HEK293 (cell line): ENCODE measurements around the gene PITPNC1.
A peak's percentile ranks its signal among the peaks of the same experiment; 100 is the strongest.
"Not testable (repeated sequence)": the region's sequence is repeated elsewhere in the genome, so short reads cannot be mapped to it uniquely, and the experiment has no call there.

ENCODE experiments used
- CTCF ChIA-PET: fragments of 350-600 bp; formaldehyde crosslinking; extraction: SDS; loops from one replicate; lab custom pipeline; 2021; ENCODE audit warnings: antibody characterized with exemption; lab: Yijun Ruan, JAX
- POLR2A ChIA-PET: fragments of 300-600 bp; formaldehyde crosslinking; extraction: SDS; loops from one replicate; lab custom pipeline; 2020; ENCODE audit warnings: antibody characterized with exemption, inconsistent platforms; lab: Yijun Ruan, JAX
- H3K27ac ChIP-seq: fragments of 200-500 bp; sonication (Bioruptor generic); 2 replicates; pipeline ENCODE4 v1.5.1; 2014; ENCODE audit warnings: low read depth, low read length, control low read depth, inconsistent platforms; ENCODE audit errors: extremely low read depth
- H3K36me3 ChIP-seq, 2 experiments: fragments of 200-500 bp in 1 of 2; sonication (Bioruptor generic) in 1 of 2; 1 replicate in 1 of 2; 2 replicates in 1 of 2; pipeline ENCODE4 v1.5.1; 2014 to 2017; ENCODE audit warnings: inconsistent platforms in 2 of 2, low read length in 2 of 2; ENCODE audit not compliant: control insufficient read depth in 2 of 2, insufficient read depth in 1 of 2
- H3K4me1 ChIP-seq: fragments of 200-500 bp; sonication (Bioruptor generic); 2 replicates; pipeline ENCODE4 v1.5.1; 2014; ENCODE audit warnings: mild to moderate bottlenecking, low read length, inconsistent platforms; ENCODE audit not compliant: control insufficient read depth, insufficient read depth
- H3K4me3 ChIP-seq: 2 replicates; pipeline ENCODE4 v1.5.1; 2011; ENCODE audit warnings: low read depth, mild to moderate bottlenecking, control low read depth, low read length, moderate library complexity
- H3K9me3 ChIP-seq: fragments of 200-500 bp; sonication (Bioruptor generic); 2 replicates; pipeline ENCODE4 v1.5.1; 2014; ENCODE audit warnings: low read depth, low read length, inconsistent platforms; ENCODE audit not compliant: control insufficient read depth, insufficient read depth
- GFI1B ChIP-seq: fragments of 450-650 bp; formaldehyde crosslinking; IDR thresholded peaks from 2 replicates; pipeline ENCODE4 v1.5.1; 2016; ENCODE audit warnings: missing biosample characterization, missing genetic modification characterization
- INSM2 ChIP-seq: fragments of 450-650 bp; formaldehyde crosslinking; IDR thresholded peaks from 2 replicates; pipeline ENCODE4 v1.5.1; 2016; ENCODE audit warnings: missing biosample characterization, missing genetic modification characterization
- MZF1 ChIP-seq: fragments of 450-650 bp; formaldehyde crosslinking; IDR thresholded peaks from 2 replicates; pipeline ENCODE4 v1.5.1; 2017; ENCODE audit warnings: missing biosample characterization, missing genetic modification characterization, borderline replicate concordance
- ZBTB17 ChIP-seq: fragments of 450-650 bp; formaldehyde crosslinking; IDR thresholded peaks from 2 replicates; pipeline ENCODE4 v1.5.1; 2016; ENCODE audit warnings: missing biosample characterization, missing genetic modification characterization
- ZBTB21 ChIP-seq: fragments of 450-650 bp; formaldehyde crosslinking; IDR thresholded peaks from 2 replicates; pipeline ENCODE4 v1.5.1; 2017; ENCODE audit warnings: missing biosample characterization, missing genetic modification characterization
- ZBTB48 ChIP-seq: fragments of 450-650 bp; formaldehyde crosslinking; IDR thresholded peaks from 2 replicates; pipeline ENCODE4 v1.5.1; 2016; ENCODE audit warnings: missing biosample characterization, missing genetic modification characterization
- ZFHX2 ChIP-seq: fragments of 450-650 bp; formaldehyde crosslinking; conservative IDR thresholded peaks from 2 replicates; pipeline ENCODE4 v1.5.1; 2016; ENCODE audit warnings: missing biosample characterization, missing genetic modification characterization
- ZNF184 ChIP-seq: fragments of 450-650 bp; IDR thresholded peaks from 2 replicates; pipeline ENCODE4 v1.5.1; 2018; ENCODE audit warnings: missing biosample characterization, mild to moderate bottlenecking, missing genetic modification characterization
- ZNF214 ChIP-seq: fragments of 450-650 bp; formaldehyde crosslinking; IDR thresholded peaks from 2 replicates; pipeline ENCODE4 v1.5.1; 2017; ENCODE audit warnings: missing biosample characterization, mild to moderate bottlenecking, missing genetic modification characterization, borderline replicate concordance
- ZNF423 ChIP-seq: fragments of 450-650 bp; formaldehyde crosslinking; IDR thresholded peaks from 2 replicates; pipeline ENCODE4 v1.5.1; 2016; ENCODE audit warnings: missing biosample characterization, missing genetic modification characterization
- ZNF629 ChIP-seq: fragments of 450-650 bp; formaldehyde crosslinking; IDR thresholded peaks from 2 replicates; pipeline ENCODE4 v1.5.1; 2017; ENCODE audit warnings: missing biosample characterization, missing genetic modification characterization
- ZNF776 ChIP-seq: fragments of 450-650 bp; formaldehyde crosslinking; IDR thresholded peaks from 2 replicates; pipeline ENCODE4 v1.5.0; 2017; ENCODE audit warnings: missing biosample characterization, missing genetic modification characterization, borderline replicate concordance
- ZNF837 ChIP-seq: fragments of 450-650 bp; formaldehyde crosslinking; IDR thresholded peaks from 2 replicates; pipeline ENCODE4 v1.5.1; 2016; ENCODE audit warnings: missing biosample characterization, missing genetic modification characterization
- TF ChIP-seq, protein P1 (sequence below): fragments of 450-650 bp; formaldehyde crosslinking; IDR thresholded peaks from 2 replicates; pipeline ENCODE4 v1.5.1; 2016; ENCODE audit warnings: missing biosample characterization, missing genetic modification characterization
- TF ChIP-seq, protein P2 (sequence below): fragments of 450-650 bp; formaldehyde crosslinking; optimal IDR thresholded peaks from 2 replicates; pipeline ENCODE3; 2016; ENCODE audit warnings: missing biosample characterization, mild to moderate bottlenecking, missing genetic modification characterization
- TF ChIP-seq, protein P3 (sequence below): fragments of 450-650 bp; formaldehyde crosslinking; IDR thresholded peaks from 2 replicates; pipeline ENCODE4 v1.5.1; 2017; ENCODE audit warnings: missing biosample characterization, missing genetic modification characterization

Gene PITPNC1

DNA sequence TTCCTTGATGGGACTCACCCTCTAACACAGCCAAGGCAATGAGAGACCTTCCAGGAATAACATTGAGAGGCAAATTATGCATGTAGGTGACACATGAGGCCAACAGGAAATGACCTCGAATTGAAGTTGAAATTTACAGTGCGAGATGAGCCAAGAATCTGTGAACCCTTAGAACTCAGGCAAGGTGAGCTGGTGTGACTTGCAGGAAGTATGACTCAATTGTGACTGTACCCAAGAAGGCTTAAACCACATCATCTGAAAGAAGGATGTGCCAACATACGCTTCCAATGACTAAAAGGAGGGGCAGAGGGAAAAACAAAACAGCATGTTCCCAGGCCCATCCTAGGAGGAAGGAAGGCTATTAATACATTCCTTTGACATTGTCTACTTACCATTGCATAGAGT lies 44.8 kb downstream of the PITPNC1 start:
- no peaks in the 10 kb centered on the region for H3K36me3 ChIP-seq
- H3K4me3 ChIP-seq: no peak overlapping the region
- no peak overlapping the region for H3K27ac ChIP-seq
- POLR2A ChIA-PET: no interaction called here
- H3K4me1 ChIP-seq: peaks cover 5% of the 10 kb centered on the region; the same call in 1 of the 2 replicates
- H3K9me3 ChIP-seq: no peaks in the 10 kb centered on the region
- TF ChIP-seq ZBTB48 (no peak), ZNF837 (tag by site-specific recombination) (no peak), GFI1B (tag by site-specific recombination) (no peak), ZNF423 (tag by site-specific recombination) (no peak), ZNF776 (tag by site-specific recombination) (no peak), ZBTB21 (tag by site-specific recombination) (peak; percentile 26; the same call in 1 of the 2 replicates), ZNF214 (tag by site-specific recombination) (no peak), INSM2 (tag by site-specific recombination) (peak; percentile 43; the same call in 1 of the 2 replicates), ZNF184 (peak; percentile 55; the same call in 1 of the 2 replicates), ZNF629 (tag by site-specific recombination) (peak; percentile 85), MZF1 (tag by site-specific recombination) (no peak), ZBTB17 (tag by site-specific recombination) (no peak)
- TF ChIP-seq, protein P1, sequence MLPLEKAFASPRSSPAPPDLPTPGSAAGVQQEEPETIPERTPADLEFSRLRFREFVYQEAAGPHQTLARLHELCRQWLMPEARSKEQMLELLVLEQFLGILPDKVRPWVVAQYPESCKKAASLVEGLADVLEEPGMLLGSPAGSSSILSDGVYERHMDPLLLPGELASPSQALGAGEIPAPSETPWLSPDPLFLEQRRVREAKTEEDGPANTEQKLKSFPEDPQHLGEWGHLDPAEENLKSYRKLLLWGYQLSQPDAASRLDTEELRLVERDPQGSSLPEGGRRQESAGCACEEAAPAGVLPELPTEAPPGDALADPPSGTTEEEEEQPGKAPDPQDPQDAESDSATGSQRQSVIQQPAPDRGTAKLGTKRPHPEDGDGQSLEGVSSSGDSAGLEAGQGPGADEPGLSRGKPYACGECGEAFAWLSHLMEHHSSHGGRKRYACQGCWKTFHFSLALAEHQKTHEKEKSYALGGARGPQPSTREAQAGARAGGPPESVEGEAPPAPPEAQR (tag by site-specific recombination): no peak
- TF ChIP-seq, protein P2, sequence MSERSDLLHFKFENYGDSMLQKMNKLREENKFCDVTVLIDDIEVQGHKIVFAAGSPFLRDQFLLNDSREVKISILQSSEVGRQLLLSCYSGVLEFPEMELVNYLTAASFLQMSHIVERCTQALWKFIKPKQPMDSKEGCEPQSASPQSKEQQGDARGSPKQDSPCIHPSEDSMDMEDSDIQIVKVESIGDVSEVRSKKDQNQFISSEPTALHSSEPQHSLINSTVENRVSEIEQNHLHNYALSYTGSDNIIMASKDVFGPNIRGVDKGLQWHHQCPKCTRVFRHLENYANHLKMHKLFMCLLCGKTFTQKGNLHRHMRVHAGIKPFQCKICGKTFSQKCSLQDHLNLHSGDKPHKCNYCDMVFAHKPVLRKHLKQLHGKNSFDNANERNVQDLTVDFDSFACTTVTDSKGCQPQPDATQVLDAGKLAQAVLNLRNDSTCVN (tag by site-specific recombination): no peak
- TF ChIP-seq, protein P3, sequence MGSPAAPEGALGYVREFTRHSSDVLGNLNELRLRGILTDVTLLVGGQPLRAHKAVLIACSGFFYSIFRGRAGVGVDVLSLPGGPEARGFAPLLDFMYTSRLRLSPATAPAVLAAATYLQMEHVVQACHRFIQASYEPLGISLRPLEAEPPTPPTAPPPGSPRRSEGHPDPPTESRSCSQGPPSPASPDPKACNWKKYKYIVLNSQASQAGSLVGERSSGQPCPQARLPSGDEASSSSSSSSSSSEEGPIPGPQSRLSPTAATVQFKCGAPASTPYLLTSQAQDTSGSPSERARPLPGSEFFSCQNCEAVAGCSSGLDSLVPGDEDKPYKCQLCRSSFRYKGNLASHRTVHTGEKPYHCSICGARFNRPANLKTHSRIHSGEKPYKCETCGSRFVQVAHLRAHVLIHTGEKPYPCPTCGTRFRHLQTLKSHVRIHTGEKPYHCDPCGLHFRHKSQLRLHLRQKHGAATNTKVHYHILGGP (tag by site-specific recombination): 0 out of 2 replicates have a peak, but pooled peaks have one; percentile 22
- TF ChIP-seq, all 188 proteins: peak for 5
- CTCF ChIA-PET: interaction anchor here (1.4 to 1.5 kb wide), 3 partner anchors 35 to 181 kb away, joined by 3 to 6 read pairs (median 5); no protein-coding TSS in a partner anchor

- H3K4me1 ChIP-seq, POLR2A ChIA-PET, H3K27ac ChIP-seq, H3K4me3 ChIP-seq, H3K9me3 ChIP-seq, H3K36me3 ChIP-seq: not testable (repeated sequence)
- CTCF ChIA-PET: interaction anchor here (1.0 to 1.5 kb wide), 4 partner anchors 22 to 181 kb away, joined by 3 to 6 read pairs (median 4); no protein-coding TSS in a partner anchor
Measured at GRCh38 chr17:67422296-67422695, 45.2 kb downstream of the PITPNC1 start.

GRCh38 chr17:67422897-67423296 lies 45.8 kb downstream of the PITPNC1 start:
- CTCF ChIA-PET: interaction anchor here (1.0 to 1.5 kb wide), 5 partner anchors 22 to 180 kb away, joined by 3 to 6 read pairs (median 3); no protein-coding TSS in a partner anchor
- TF ChIP-seq ZFHX2 (tag by site-specific recombination): no peak

More at GRCh38 chr17:67422897-67423296, 45.8 kb downstream of the PITPNC1 start:
- Histone ChIP-seq H3K4me3 (no peak overlapping the region), H3K27ac (no peak overlapping the region), H3K36me3 (no peaks in the 10 kb centered on the region), H3K4me1 (peaks cover 5% of the 10 kb centered on the region; the same call in 1 of the 2 replicates), H3K9me3 (no peaks in the 10 kb centered on the region)
- POLR2A ChIA-PET: no interaction called here
